K562 (cell line): ENCODE measurements around the gene LRRC57. TPM values are rescaled to one million over a fixed set of nuclear protein-coding genes. Genes with fewer than 3 reads are reported as not detected.

ENCODE experiments used
- ATAC-seq: fragments of 200-7000 bp; cut with Tn5 transposase; 3 replicates; pipeline ENCODE4 v1.9.1; 2020; ENCODE audit warnings: moderate library complexity
- BruUV-seq: library from RNA; stranded (reverse); fragments of 400-500 nt; replicated peaks from 2 replicates; lab custom pipeline; 2021; lab: Mats Ljungman, UMichigan
- CTCF ChIA-PET: fragments of 300-600 bp; formaldehyde crosslinking; extraction: SDS; loops from one replicate; lab custom pipeline; 2021; ENCODE audit warnings: low intra/inter-chr PET ratio; lab: Yijun Ruan, JAX
- POLR2A ChIA-PET: fragments of 300-600, 350-650 bp; sonication (Branson Sonifier 250); formaldehyde crosslinking; extraction: SDS; loops from one replicate; lab custom pipeline; 2021; ENCODE audit warnings: antibody characterized with exemption, inconsistent platforms; lab: Yijun Ruan, JAX
- DNase-seq, 4 experiments: peaks; one replicate each; pipeline versions ENCODE4 v3.0.0 to v3.0.0-alpha.2; 2011 to 2018; ENCODE audit warnings: low spot score in 3 of 4, mixed read lengths in 3 of 4; ENCODE audit errors: extremely low read depth in 1 of 4
- FAIRE-seq: peaks from 2 replicates; lab custom pipeline; 2011; peaks lifted over from hg19 to GRCh38; lab: Jason Lieb, UNC
- H2AFZ ChIP-seq: 2 replicates; pipeline ENCODE4 v1.6.0; 2011; ENCODE audit warnings: low read depth, low read length, control low read depth, inconsistent platforms
- H3K27ac ChIP-seq: fragments of 200-600 bp; 3 replicates; pipeline ENCODE4 v1.8.0; 2011; ENCODE audit warnings: low read depth, mild to moderate bottlenecking, control low read depth, inconsistent platforms, low read length, moderate library complexity, mixed read lengths; ENCODE audit errors: extremely low read depth
- H3K27me3 ChIP-seq, 2 experiments: fragments of 300-600 bp in 1 of 2; 2 replicates in 1 of 2; 3 replicates in 1 of 2; pipeline versions ENCODE4 v1.6.0 to v1.8.0; 2011; ENCODE audit warnings: inconsistent platforms in 2 of 2, low read length in 2 of 2, mild to moderate bottlenecking in 1 of 2, mixed read lengths in 1 of 2, moderate library complexity in 1 of 2; ENCODE audit not compliant: control insufficient read depth in 2 of 2, insufficient read depth in 2 of 2
- H3K36me3 ChIP-seq: fragments of 300-600 bp; 3 replicates; pipeline ENCODE4 v1.8.0; 2011; ENCODE audit warnings: mild to moderate bottlenecking, low read length, inconsistent platforms; ENCODE audit not compliant: control insufficient read depth, insufficient read depth
- H3K4me1 ChIP-seq, 2 experiments: fragments of 200-600 bp in 1 of 2; replicated peaks in 1 of 2; 2 replicates in 1 of 2; 3 replicates in 1 of 2; pipeline versions ENCODE4 v1.5.1 to v1.8.0; 2011; ENCODE audit warnings: inconsistent platforms in 2 of 2, low read length in 2 of 2, mild to moderate bottlenecking in 1 of 2, mixed read lengths in 1 of 2, moderate library complexity in 1 of 2; ENCODE audit not compliant: control insufficient read depth in 2 of 2, insufficient read depth in 2 of 2
- H3K4me2 ChIP-seq: 2 replicates; pipeline ENCODE4 v1.6.1; 2011; ENCODE audit warnings: low read length, control low read depth, inconsistent platforms, mixed read lengths; ENCODE audit not compliant: insufficient read depth
- H3K4me3 ChIP-seq: fragments of 200-600 bp; sonication (generic), shearing (Covaris generic); 2 replicates; pipeline ENCODE4 v1.5.1; 2016; ENCODE audit warnings: control low read depth, inconsistent platforms
- H3K79me2 ChIP-seq: fragments of 200-600 bp; 3 replicates; pipeline ENCODE4 v1.8.0; 2011; ENCODE audit warnings: low read length, inconsistent platforms; ENCODE audit not compliant: control insufficient read depth, insufficient read depth
- H3K9ac ChIP-seq, 2 experiments: 2 replicates each; pipeline versions ENCODE4 v1.6.0 to v1.6.1; 2011; ENCODE audit warnings: low read depth in 2 of 2, low read length in 2 of 2, control low read depth in 1 of 2, inconsistent platforms in 1 of 2, mild to moderate bottlenecking in 1 of 2, mixed read lengths in 1 of 2; ENCODE audit not compliant: insufficient read depth in 1 of 2
- H3K9me1 ChIP-seq: one replicate; pipeline ENCODE4 v1.6.0; 2011; ENCODE audit warnings: inconsistent platforms, mild to moderate bottlenecking, low read length, moderate library complexity; ENCODE audit not compliant: control insufficient read depth, insufficient read depth
- H3K9me3 ChIP-seq: replicated peaks from 2 replicates; pipeline ENCODE4 v1.5.1; 2011; ENCODE audit warnings: low read depth, low read length, inconsistent platforms; ENCODE audit not compliant: control insufficient read depth, insufficient read depth
- H4K20me1 ChIP-seq: replicated peaks from 2 replicates; pipeline ENCODE4 v1.6.1; 2011; ENCODE audit warnings: low read length, inconsistent platforms, mixed read lengths; ENCODE audit not compliant: control insufficient read depth, insufficient read depth
- C11orf30 ChIP-seq: fragments of 450-650 bp; IDR thresholded peaks from 2 replicates; pipeline ENCODE4 v1.6.1; 2016; ENCODE audit warnings: low read depth, mild to moderate bottlenecking
- CREB5 ChIP-seq: fragments of 250-450 bp; sonication (Bioruptor Pico); IDR thresholded peaks from 2 replicates; pipeline ENCODE4 v1.5.0; 2020; ENCODE audit warnings: mild to moderate bottlenecking
- MAFF ChIP-seq: IDR thresholded peaks from 2 replicates; pipeline ENCODE4 v1.6.1; 2012; ENCODE audit warnings: low read length, improper control_type of control experiment
- MAFG ChIP-seq: fragments of 450-650 bp; conservative IDR thresholded peaks from 2 replicates; pipeline ENCODE4 v1.6.1; 2016; ENCODE audit warnings: missing genetic modification characterization, missing compliant biosample characterization
- MAFK ChIP-seq: IDR thresholded peaks from 2 replicates; pipeline ENCODE4 v1.6.1; 2011; ENCODE audit warnings: low read length, improper control_type of control experiment
- NFE2 ChIP-seq: IDR thresholded peaks from 2 replicates; pipeline ENCODE4 v1.6.1; 2014; ENCODE audit warnings: antibody characterized with exemption, low read depth
- NFE2L1 ChIP-seq: fragments of 450-650 bp; IDR thresholded peaks from 2 replicates; pipeline ENCODE4 v1.6.1; 2016; ENCODE audit warnings: missing genetic modification characterization, low read depth, mild to moderate bottlenecking, missing compliant biosample characterization, moderate library complexity, borderline replicate concordance
- SMARCA4 ChIP-seq: fragments of 450-650 bp; IDR thresholded peaks from 2 replicates; pipeline ENCODE4 v1.6.1; 2016
- SMARCE1 ChIP-seq: fragments of 450-650 bp; IDR thresholded peaks from 2 replicates; pipeline ENCODE4 v1.7.1; 2016; ENCODE audit warnings: mild to moderate bottlenecking
- TAF7 ChIP-seq: fragments of 450-650 bp; IDR thresholded peaks from 2 replicates; pipeline ENCODE4 v1.6.1; 2016; ENCODE audit warnings: missing genetic modification characterization, missing compliant biosample characterization
- ZNF316 ChIP-seq: fragments of 450-650 bp; IDR thresholded peaks from 2 replicates; pipeline ENCODE4 v1.6.1; 2016
- ZNF551 ChIP-seq: fragments of 250-450 bp; sonication (Bioruptor Pico); IDR thresholded peaks from 2 replicates; pipeline ENCODE4 v1.5.0; 2021; ENCODE audit warnings: mild to moderate bottlenecking, moderate library complexity
- WGBS: fragments of 100-300 bp; shearing (Covaris generic); methylation state at CpG from one replicate; pipeline ENCODE4 v1.1.6; 2016; ENCODE audit warnings: low coverage, mixed read lengths; ENCODE audit not compliant: insufficient coverage; ENCODE audit errors: missing lambda C conversion rate; 5-methylcytosine and 5-hydroxymethylcytosine counted together
- in situ Hi-C: fragments of 300-500 bp; cut with MboI; formaldehyde crosslinking; loops from 4 replicates; pipeline ENCODE4 v1.15.0; 2018; ENCODE audit warnings: inconsistent platforms, mixed read lengths
- intact Hi-C: fragments of 100-400 bp; cut with micrococcal nuclease; formaldehyde crosslinking; loops from 2 replicates; pipeline ENCODE4 v1.14.2; 2022
- polyA plus RNA-seq, 8 experiments: library from polyadenylated mRNA; depleted of rRNA in 4 of 8; stranded (reverse) in 5 of 8; unstranded in 3 of 8; fragments of >200 nt; fragmentation: Nextera tagmentation in 2 of 8; fragmentation: Illumina TruSeq in 1 of 8; extraction: Ambion mirVana in 2 of 8; extraction: Trizol in 1 of 8; gene quantifications; 2 replicates each; pipeline versions ENCODE4 v1.2.1 to v1.2.3, GENCODE V29; 2011 to 2014; ENCODE audit warnings: inconsistent platforms in 1 of 8, missing spikeins in 1 of 8
- total RNA-seq, 7 experiments: library from RNA; depleted of rRNA in 6 of 7; stranded (reverse); fragments of >200 nt in 6 of 7; fragmentation: Illumina TruSeq in 2 of 7; extraction: Trizol in 2 of 7; gene quantifications; 2 replicates each; pipeline versions ENCODE4 v1.2.1 to v1.2.3, GENCODE V29; 2011 to 2021; ENCODE audit warnings: low replicate concordance in 1 of 7

Gene LRRC57
- total and polyA plus RNA-seq, 9 of the 15 experiments (the other 6 are each of a cell fraction or from before 2014, with no cell fraction given) = 3.9 to 20.4 (median 14.8) TPM

- Histone ChIP-seq H3K36me3 (no peaks in the 10 kb centered on the region), H3K4me2 (no peak overlapping the region; the same call in 1 of the 2 replicates), H3K9me1 (no peaks in the 10 kb centered on the region), H3K79me2 (no peaks in the 10 kb centered on the region), H3K27me3 (no peaks in the 10 kb centered on the region), H3K9ac (peak overlapping the region in 1 of 2 experiments; percentile 16; a peak in 1 of 4 replicates), H3K27ac (peak overlapping the region; percentile 41; the same call in 1 of the 3 replicates), H3K9me3 (no peaks in the 10 kb centered on the region), H2AFZ (peak overlapping the region; percentile 57), H3K4me1 (peaks cover 0 to 9% of the 10 kb centered on the region in 2 experiments; a peak in 3 of 5 replicates), H3K4me3 (no peak overlapping the region), H4K20me1 (no peaks in the 10 kb centered on the region)
- in situ Hi-C loops = no loop called here
- ATAC-seq = peak; percentile 72
- FAIRE-seq = no peak
- ChIA-PET CTCF (no interaction called here), POLR2A (interaction anchor here (1.0 to 5.1 kb wide), 6 partner anchors 8 to 26 kb away, joined by 3 to 35 read pairs (median 5); no protein-coding TSS in a partner anchor)
- intact Hi-C loops = no loop called here
- 3% methylated on average over 4 of the region's 4 CpGs for WGBS
- TF ChIP-seq NFE2L1 (tag) (peak; percentile 49; the same call in 1 of the 2 replicates), TAF7 (tag) (no peak), NFE2 (peak; percentile 76), SMARCE1 (0 out of 2 replicates have a peak, but pooled peaks have one; percentile 9), C11orf30 (peak; percentile 80), MAFK (peak; percentile 32; the same call in 1 of the 2 replicates), ZNF551 (CRISPR knock-in tag) (no peak), SMARCA4 (peak; percentile 42; the same call in 1 of the 2 replicates), MAFG (tag) (peak; percentile 83), ZNF316 (peak; percentile 78), MAFF (peak; percentile 28; the same call in 1 of the 2 replicates), CREB5 (CRISPR knock-in tag) (no peak)
- BruUV-seq = no TSS peak
- DNase-seq = no peak
Observed at GRCh38 chr15:42595626-42596240, 47.1 kb upstream of the LRRC57 start.
